ENCODE measurements around the gene TSGA10IP.

- TF ChIP-seq POLR2AphosphoS5 (IDR thresholded peaks at IDR 0.05; ENCODE audit: low read depth, low read length), result no peak
- TF ChIP-seq CTCF (IDR thresholded peaks at IDR 0.05), result no peak
- TF ChIP-seq TCF7L2 (IDR thresholded peaks at IDR 0.05; ENCODE audit: low read depth, low read length), result no peak
These were observed 52.0 kb downstream of the TSGA10IP start for GRCh38 chr11:65997286-65997685.
